Peyer's patch (tissue), 4 donors: ENCODE measurements around the gene HAGH.

ENCODE experiments used
- CTCF ChIP-seq, 6 experiments: fragments of 450-650 bp in 4 of 6; fragments of 200-600 bp in 2 of 6; sonication (generic) in 1 of 6; IDR thresholded peaks; one replicate each; pipeline ENCODE4 v1.5.1; 2017 to 2019; ENCODE audit warnings: antibody characterized with exemption in 6 of 6, mild to moderate bottlenecking in 3 of 6, moderate library complexity in 1 of 6
- POLR2A ChIP-seq, 2 donors: fragments of 450-650 bp; IDR thresholded peaks; one replicate each; pipeline ENCODE4 v1.5.1; 2017; ENCODE audit warnings: antibody characterized with exemption in 2 of 2, mild to moderate bottlenecking in 2 of 2, moderate library complexity in 2 of 2

- TF ChIP-seq CTCF (IDR thresholded peaks at IDR 0.05) = no peak
- no peak for TF ChIP-seq POLR2A (IDR thresholded peaks at IDR 0.05)
These were observed 25.2 kb upstream of the HAGH start for GRCh38 chr16:1851793-1852192.
